ENCODE data around the gene VGLL1.

DNA sequence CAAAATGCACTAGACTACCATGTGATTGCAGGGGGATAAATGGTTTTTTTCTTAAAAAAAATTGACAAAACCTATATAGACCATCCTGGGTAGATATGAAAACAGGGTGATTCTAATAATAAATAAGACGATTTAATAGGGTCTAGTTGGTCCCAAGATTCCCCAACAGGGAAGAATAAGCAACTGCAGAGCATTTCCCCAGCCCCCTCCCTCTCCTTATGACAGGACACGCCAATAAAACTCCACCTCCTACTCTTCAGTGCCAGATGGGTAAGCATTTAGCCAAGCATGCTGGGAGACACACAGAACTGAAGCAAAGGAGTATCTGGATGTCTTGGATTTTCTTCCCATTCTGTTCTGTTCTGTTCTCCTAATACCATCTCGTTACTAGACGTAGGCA, 44.4 kb upstream of the VGLL1 start, which contains the start of gene BRS3:
- no peak for TF ChIP-seq RXRA (IDR thresholded peaks at IDR 0.05)
- TF ChIP-seq, protein P1, sequence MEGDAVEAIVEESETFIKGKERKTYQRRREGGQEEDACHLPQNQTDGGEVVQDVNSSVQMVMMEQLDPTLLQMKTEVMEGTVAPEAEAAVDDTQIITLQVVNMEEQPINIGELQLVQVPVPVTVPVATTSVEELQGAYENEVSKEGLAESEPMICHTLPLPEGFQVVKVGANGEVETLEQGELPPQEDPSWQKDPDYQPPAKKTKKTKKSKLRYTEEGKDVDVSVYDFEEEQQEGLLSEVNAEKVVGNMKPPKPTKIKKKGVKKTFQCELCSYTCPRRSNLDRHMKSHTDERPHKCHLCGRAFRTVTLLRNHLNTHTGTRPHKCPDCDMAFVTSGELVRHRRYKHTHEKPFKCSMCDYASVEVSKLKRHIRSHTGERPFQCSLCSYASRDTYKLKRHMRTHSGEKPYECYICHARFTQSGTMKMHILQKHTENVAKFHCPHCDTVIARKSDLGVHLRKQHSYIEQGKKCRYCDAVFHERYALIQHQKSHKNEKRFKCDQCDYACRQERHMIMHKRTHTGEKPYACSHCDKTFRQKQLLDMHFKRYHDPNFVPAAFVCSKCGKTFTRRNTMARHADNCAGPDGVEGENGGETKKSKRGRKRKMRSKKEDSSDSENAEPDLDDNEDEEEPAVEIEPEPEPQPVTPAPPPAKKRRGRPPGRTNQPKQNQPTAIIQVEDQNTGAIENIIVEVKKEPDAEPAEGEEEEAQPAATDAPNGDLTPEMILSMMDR (IDR thresholded peaks at IDR 0.05; ENCODE audit: low read depth, low read length, missing input control): no peak
- TF ChIP-seq, protein P2, sequence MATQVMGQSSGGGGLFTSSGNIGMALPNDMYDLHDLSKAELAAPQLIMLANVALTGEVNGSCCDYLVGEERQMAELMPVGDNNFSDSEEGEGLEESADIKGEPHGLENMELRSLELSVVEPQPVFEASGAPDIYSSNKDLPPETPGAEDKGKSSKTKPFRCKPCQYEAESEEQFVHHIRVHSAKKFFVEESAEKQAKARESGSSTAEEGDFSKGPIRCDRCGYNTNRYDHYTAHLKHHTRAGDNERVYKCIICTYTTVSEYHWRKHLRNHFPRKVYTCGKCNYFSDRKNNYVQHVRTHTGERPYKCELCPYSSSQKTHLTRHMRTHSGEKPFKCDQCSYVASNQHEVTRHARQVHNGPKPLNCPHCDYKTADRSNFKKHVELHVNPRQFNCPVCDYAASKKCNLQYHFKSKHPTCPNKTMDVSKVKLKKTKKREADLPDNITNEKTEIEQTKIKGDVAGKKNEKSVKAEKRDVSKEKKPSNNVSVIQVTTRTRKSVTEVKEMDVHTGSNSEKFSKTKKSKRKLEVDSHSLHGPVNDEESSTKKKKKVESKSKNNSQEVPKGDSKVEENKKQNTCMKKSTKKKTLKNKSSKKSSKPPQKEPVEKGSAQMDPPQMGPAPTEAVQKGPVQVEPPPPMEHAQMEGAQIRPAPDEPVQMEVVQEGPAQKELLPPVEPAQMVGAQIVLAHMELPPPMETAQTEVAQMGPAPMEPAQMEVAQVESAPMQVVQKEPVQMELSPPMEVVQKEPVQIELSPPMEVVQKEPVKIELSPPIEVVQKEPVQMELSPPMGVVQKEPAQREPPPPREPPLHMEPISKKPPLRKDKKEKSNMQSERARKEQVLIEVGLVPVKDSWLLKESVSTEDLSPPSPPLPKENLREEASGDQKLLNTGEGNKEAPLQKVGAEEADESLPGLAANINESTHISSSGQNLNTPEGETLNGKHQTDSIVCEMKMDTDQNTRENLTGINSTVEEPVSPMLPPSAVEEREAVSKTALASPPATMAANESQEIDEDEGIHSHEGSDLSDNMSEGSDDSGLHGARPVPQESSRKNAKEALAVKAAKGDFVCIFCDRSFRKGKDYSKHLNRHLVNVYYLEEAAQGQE (IDR thresholded peaks at IDR 0.05): no peak
- no peak for TF ChIP-seq MAX (IDR thresholded peaks at IDR 0.05)
- no peak for TF ChIP-seq YY1 (IDR thresholded peaks at IDR 0.05)
- TF ChIP-seq NR2F2 (IDR thresholded peaks at IDR 0.05): no peak
- no peak for TF ChIP-seq GABPA (IDR thresholded peaks at IDR 0.05 in 1 of 2, conservative IDR thresholded peaks at IDR 0.05 in 1 of 2)
- TF ChIP-seq, protein P3, sequence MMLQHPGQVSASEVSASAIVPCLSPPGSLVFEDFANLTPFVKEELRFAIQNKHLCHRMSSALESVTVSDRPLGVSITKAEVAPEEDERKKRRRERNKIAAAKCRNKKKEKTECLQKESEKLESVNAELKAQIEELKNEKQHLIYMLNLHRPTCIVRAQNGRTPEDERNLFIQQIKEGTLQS (IDR thresholded peaks at IDR 0.05): no peak
